Liver (tissue), 3 donors: ENCODE data around the gene TBX1.

Experiments
- FOXA1 ChIP-seq: IDR thresholded peaks from 2 replicates; pipeline ENCODE4 v1.6.1; 2016; ENCODE audit warnings: antibody characterized with exemption
- RAD21 ChIP-seq, 2 donors: IDR thresholded peaks; 2 replicates each; pipeline ENCODE4 v1.6.1; 2016; ENCODE audit warnings: antibody characterized with exemption in 2 of 2, mild to moderate bottlenecking in 2 of 2
- YY1 ChIP-seq: IDR thresholded peaks from 2 replicates; pipeline ENCODE4 v1.6.1; 2016; ENCODE audit warnings: antibody characterized with exemption, mild to moderate bottlenecking
- TF ChIP-seq, protein P1 (sequence below): fragments of 150-350 bp; IDR thresholded peaks from 2 replicates; pipeline ENCODE4 v1.5.1; 2017; ENCODE audit warnings: improper control_type of control experiment, low read depth, low read length; ENCODE audit not compliant: missing input control
- donor health status: healthy.
- donor health status: healthy.

DNA sequence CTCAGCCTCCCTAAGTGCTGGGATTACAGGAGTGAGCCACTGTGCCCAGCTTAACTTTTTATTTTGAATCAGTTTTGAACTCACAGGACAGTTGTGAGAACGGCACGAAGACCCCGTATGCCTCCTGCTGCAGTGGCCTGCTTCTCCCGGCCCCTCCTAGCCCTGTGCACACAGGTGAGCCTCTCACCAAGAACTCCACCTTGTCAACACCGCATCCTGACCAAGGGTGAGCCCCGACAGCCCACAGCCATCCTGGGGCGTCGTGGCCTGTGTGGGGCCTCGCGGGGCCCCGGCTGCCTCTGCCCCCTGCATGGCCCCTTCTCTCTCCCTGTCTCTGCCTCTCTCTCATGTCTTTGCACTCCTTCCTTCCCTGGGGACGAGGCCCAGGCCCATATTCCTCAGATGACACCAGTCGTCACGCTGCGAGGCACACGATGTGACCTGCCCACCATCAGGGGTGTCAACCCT lies 55.3 kb downstream of the TBX1 start:
- TF ChIP-seq, protein P1, sequence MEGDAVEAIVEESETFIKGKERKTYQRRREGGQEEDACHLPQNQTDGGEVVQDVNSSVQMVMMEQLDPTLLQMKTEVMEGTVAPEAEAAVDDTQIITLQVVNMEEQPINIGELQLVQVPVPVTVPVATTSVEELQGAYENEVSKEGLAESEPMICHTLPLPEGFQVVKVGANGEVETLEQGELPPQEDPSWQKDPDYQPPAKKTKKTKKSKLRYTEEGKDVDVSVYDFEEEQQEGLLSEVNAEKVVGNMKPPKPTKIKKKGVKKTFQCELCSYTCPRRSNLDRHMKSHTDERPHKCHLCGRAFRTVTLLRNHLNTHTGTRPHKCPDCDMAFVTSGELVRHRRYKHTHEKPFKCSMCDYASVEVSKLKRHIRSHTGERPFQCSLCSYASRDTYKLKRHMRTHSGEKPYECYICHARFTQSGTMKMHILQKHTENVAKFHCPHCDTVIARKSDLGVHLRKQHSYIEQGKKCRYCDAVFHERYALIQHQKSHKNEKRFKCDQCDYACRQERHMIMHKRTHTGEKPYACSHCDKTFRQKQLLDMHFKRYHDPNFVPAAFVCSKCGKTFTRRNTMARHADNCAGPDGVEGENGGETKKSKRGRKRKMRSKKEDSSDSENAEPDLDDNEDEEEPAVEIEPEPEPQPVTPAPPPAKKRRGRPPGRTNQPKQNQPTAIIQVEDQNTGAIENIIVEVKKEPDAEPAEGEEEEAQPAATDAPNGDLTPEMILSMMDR: no peak
- TF ChIP-seq FOXA1: no peak
- no peak for TF ChIP-seq YY1
- no peak for TF ChIP-seq RAD21 (IDR thresholded peaks at IDR 0.05)
